Activated CD8-positive, alpha-beta memory T cell treated with anti-CD3 and anti-CD28 coated beads, Interleukin-2, amount 10 ng/mL, durations not matched to agents 7 days and 5 days (primary cell): ENCODE data around the gene MPPED2. TPM values are rescaled to one million over a fixed set of nuclear protein-coding genes. Genes with fewer than 3 reads are reported as not detected.

Experiments
- ATAC-seq: fragments of 150-1000 bp; cut with Tn5 transposase; one replicate; pipeline ENCODE4 v1.10.0; 2021; ENCODE audit warnings: moderate library complexity
- CTCF ChIA-PET: fragments of 350-600 bp; sonication (Branson Sonifier 250); formaldehyde crosslinking; loops from one replicate; lab custom pipeline; 2021; ENCODE audit warnings: antibody characterized with exemption; lab: Charles Lee
- DNase-seq: peaks from one replicate; pipeline ENCODE4 v3.0.0-alpha.2; 2020
- H3K27ac Mint-ChIP-seq: one replicate; pipeline ENCODE4 v1.8.0; 2021; ENCODE audit warnings: mild to moderate bottlenecking, mixed read lengths
- H3K27me3 Mint-ChIP-seq: one replicate; pipeline ENCODE4 v1.8.0; 2021; ENCODE audit warnings: mixed read lengths
- H3K36me3 Mint-ChIP-seq: one replicate; pipeline ENCODE4 v1.8.0; 2021; ENCODE audit warnings: mild to moderate bottlenecking, mixed read lengths
- H3K4me1 Mint-ChIP-seq: one replicate; pipeline ENCODE4 v1.8.0; 2021; ENCODE audit warnings: mixed read lengths
- H3K4me3 Mint-ChIP-seq: one replicate; pipeline ENCODE4 v1.8.0; 2021; ENCODE audit warnings: mild to moderate bottlenecking, moderate library complexity, mixed read lengths
- H3K9me3 Mint-ChIP-seq: one replicate; pipeline ENCODE4 v1.8.0; 2022; ENCODE audit warnings: low read depth, mixed read lengths
- total RNA-seq, 2 experiments: library from RNA; stranded (reverse); gene quantifications; one replicate each; pipeline ENCODE4 v1.2.3, GENCODE V29; 2021

Gene MPPED2
- total RNA-seq, 2 experiments from 2014 or later, result not detected

- Mint-ChIP-seq H3K36me3 (no peaks in the 10 kb centered on the region), H3K9me3 (no peaks in the 10 kb centered on the region), H3K4me1 (no peaks in the 10 kb centered on the region), H3K27ac (no peak overlapping the region), H3K27me3 (no peaks in the 10 kb centered on the region), H3K4me3 (no peak overlapping the region)
- DNase-seq, result no peak
- CTCF ChIA-PET, result no interaction called here
- ATAC-seq, result no peak
Measured at GRCh38 chr11:30503156-30503555, 83.0 kb downstream of the MPPED2 start.

GRCh38 chr11:30502305-30502704 is 83.8 kb downstream of the MPPED2 start:
- Mint-ChIP-seq H3K4me1 (no peaks in the 10 kb centered on the region), H3K9me3 (no peaks in the 10 kb centered on the region), H3K27me3 (no peaks in the 10 kb centered on the region), H3K27ac (no peak overlapping the region), H3K36me3 (no peaks in the 10 kb centered on the region), H3K4me3 (no peak overlapping the region)
- no peak for ATAC-seq
- CTCF ChIA-PET, result no interaction called here
- no peak for DNase-seq

- no peak for DNase-seq
- H3K27ac Mint-ChIP-seq, result no peak overlapping the region
- ATAC-seq, result no peak
- H3K27me3 Mint-ChIP-seq, result no peaks in the 10 kb centered on the region
- H3K4me3 Mint-ChIP-seq, result no peak overlapping the region
- H3K4me1 Mint-ChIP-seq, result no peaks in the 10 kb centered on the region
- CTCF ChIA-PET, result no interaction called here
- no peaks in the 10 kb centered on the region for H3K36me3 Mint-ChIP-seq
- no peaks in the 10 kb centered on the region for H3K9me3 Mint-ChIP-seq
Measured at GRCh38 chr11:30501744-30502143, 84.4 kb downstream of the MPPED2 start.

- Mint-ChIP-seq H3K4me3 (no peak overlapping the region), H3K27ac (no peak overlapping the region), H3K9me3 (no peaks in the 10 kb centered on the region), H3K27me3 (no peaks in the 10 kb centered on the region), H3K4me1 (no peaks in the 10 kb centered on the region), H3K36me3 (no peaks in the 10 kb centered on the region)
- no peak for ATAC-seq
- DNase-seq, result no peak
- CTCF ChIA-PET, result no interaction called here
Measured at GRCh38 chr11:30499940-30500339, 86.2 kb downstream of the MPPED2 start.

GRCh38 chr11:30497600-30497999 is 88.6 kb downstream of the MPPED2 start:
- DNase-seq, result no peak
- ATAC-seq, result no peak
- Mint-ChIP-seq H3K9me3 (no peaks in the 10 kb centered on the region), H3K27me3 (no peaks in the 10 kb centered on the region), H3K4me3 (no peak overlapping the region), H3K27ac (no peak overlapping the region), H3K36me3 (no peaks in the 10 kb centered on the region), H3K4me1 (no peaks in the 10 kb centered on the region)
- CTCF ChIA-PET, result no interaction called here

GRCh38 chr11:30496935-30497334 is 89.2 kb downstream of the MPPED2 start:
- CTCF ChIA-PET, result no interaction called here
- Mint-ChIP-seq H3K27ac (no peak overlapping the region), H3K4me3 (no peak overlapping the region), H3K36me3 (no peaks in the 10 kb centered on the region), H3K27me3 (no peaks in the 10 kb centered on the region), H3K4me1 (no peaks in the 10 kb centered on the region), H3K9me3 (no peaks in the 10 kb centered on the region)
- DNase-seq, result no peak
- ATAC-seq, result no peak

GRCh38 chr11:30495437-30495836 is 90.7 kb downstream of the MPPED2 start:
- Mint-ChIP-seq H3K4me3 (no peak overlapping the region), H3K27me3 (no peaks in the 10 kb centered on the region), H3K27ac (no peak overlapping the region), H3K9me3 (no peaks in the 10 kb centered on the region), H3K36me3 (no peaks in the 10 kb centered on the region), H3K4me1 (no peaks in the 10 kb centered on the region)
- ATAC-seq (no peak), DNase-seq (no peak)
- CTCF ChIA-PET, result no interaction called here

GRCh38 chr11:30489511-30489910 is 96.6 kb downstream of the MPPED2 start:
- no peak overlapping the region for H3K4me3 Mint-ChIP-seq
- no peaks in the 10 kb centered on the region for H3K4me1 Mint-ChIP-seq
- no peaks in the 10 kb centered on the region for H3K27me3 Mint-ChIP-seq
- ATAC-seq (no peak), DNase-seq (no peak)
- CTCF ChIA-PET, result no interaction called here
- H3K9me3 Mint-ChIP-seq, result no peaks in the 10 kb centered on the region
- no peaks in the 10 kb centered on the region for H3K36me3 Mint-ChIP-seq
- H3K27ac Mint-ChIP-seq, result no peak overlapping the region

- H3K4me1 Mint-ChIP-seq, result no peaks in the 10 kb centered on the region
- H3K9me3 Mint-ChIP-seq, result no peaks in the 10 kb centered on the region
- no peaks in the 10 kb centered on the region for H3K27me3 Mint-ChIP-seq
- no peak overlapping the region for H3K4me3 Mint-ChIP-seq
- H3K36me3 Mint-ChIP-seq, result no peaks in the 10 kb centered on the region
- no peak overlapping the region for H3K27ac Mint-ChIP-seq
- DNase-seq (no peak), ATAC-seq (no peak)
- CTCF ChIA-PET, result no interaction called here
Measured at GRCh38 chr11:30489076-30489475, 97.1 kb downstream of the MPPED2 start.

- no peaks in the 10 kb centered on the region for H3K36me3 Mint-ChIP-seq
- H3K9me3 Mint-ChIP-seq, result no peaks in the 10 kb centered on the region
- CTCF ChIA-PET, result no interaction called here
- H3K4me3 Mint-ChIP-seq, result no peak overlapping the region
- no peaks in the 10 kb centered on the region for H3K4me1 Mint-ChIP-seq
- DNase-seq (no peak), ATAC-seq (no peak)
- H3K27me3 Mint-ChIP-seq, result no peaks in the 10 kb centered on the region
- H3K27ac Mint-ChIP-seq, result no peak overlapping the region
Measured at GRCh38 chr11:30488304-30488998, 97.7 kb downstream of the MPPED2 start.

GRCh38 chr11:30487200-30487898 is 98.8 kb downstream of the MPPED2 start:
- Mint-ChIP-seq H3K27me3 (no peaks in the 10 kb centered on the region), H3K27ac (no peak overlapping the region), H3K4me3 (no peak overlapping the region), H3K36me3 (no peaks in the 10 kb centered on the region), H3K4me1 (no peaks in the 10 kb centered on the region), H3K9me3 (no peaks in the 10 kb centered on the region)
- no peak for ATAC-seq
- CTCF ChIA-PET, result no interaction called here
- DNase-seq, result no peak

- Mint-ChIP-seq H3K4me1 (no peaks in the 10 kb centered on the region), H3K27me3 (no peaks in the 10 kb centered on the region), H3K4me3 (no peak overlapping the region), H3K27ac (no peak overlapping the region), H3K36me3 (no peaks in the 10 kb centered on the region), H3K9me3 (no peaks in the 10 kb centered on the region)
- CTCF ChIA-PET, result no interaction called here
- ATAC-seq (no peak), DNase-seq (no peak)
Measured at GRCh38 chr11:30485756-30486155, 100.4 kb downstream of the MPPED2 start.

GRCh38 chr11:30485222-30485621 is 100.9 kb downstream of the MPPED2 start:
- Mint-ChIP-seq H3K4me1 (no peaks in the 10 kb centered on the region), H3K27ac (no peak overlapping the region), H3K27me3 (no peaks in the 10 kb centered on the region), H3K9me3 (no peaks in the 10 kb centered on the region), H3K36me3 (no peaks in the 10 kb centered on the region), H3K4me3 (no peak overlapping the region)
- DNase-seq (no peak), ATAC-seq (no peak)
- CTCF ChIA-PET, result no interaction called here

GRCh38 chr11:30483056-30483455 is 103.1 kb downstream of the MPPED2 start:
- Mint-ChIP-seq H3K4me1 (no peaks in the 10 kb centered on the region), H3K27ac (no peak overlapping the region), H3K4me3 (no peak overlapping the region), H3K27me3 (peaks cover 4% of the 10 kb centered on the region), H3K36me3 (no peaks in the 10 kb centered on the region), H3K9me3 (no peaks in the 10 kb centered on the region)
- no peak for ATAC-seq
- no peak for DNase-seq
- CTCF ChIA-PET, result no interaction called here
